Measurements from ENCODE around the gene SLC35D2. TPM values are rescaled to one million over a fixed set of nuclear protein-coding genes. Genes with fewer than 3 reads are reported as not detected.

The SLC35D2 gene
- total RNA-seq, 1 donor from 2014 or later = 18.3 TPM

GRCh38 chr9:96304230-96304629, 79.3 kb downstream of the SLC35D2 start:
- Mint-ChIP-seq H3K9me3 (ENCODE audit: unreplicated experiment) (no peaks in the 10 kb centered on the region), H3K36me3 (ENCODE audit: unreplicated experiment) (no peaks in the 10 kb centered on the region), H3K4me1 (ENCODE audit: unreplicated experiment) (peaks cover 17% of the 10 kb centered on the region), H3K27me3 (ENCODE audit: unreplicated experiment) (no peaks in the 10 kb centered on the region), H3K27ac (ENCODE audit: unreplicated experiment) (no peak overlapping the region), H3K4me3 (ENCODE audit: unreplicated experiment) (no peak overlapping the region)
- DNase-seq (ENCODE audit: extremely low spot score, unreplicated experiment) = no peak
- TF ChIP-seq, protein P1, sequence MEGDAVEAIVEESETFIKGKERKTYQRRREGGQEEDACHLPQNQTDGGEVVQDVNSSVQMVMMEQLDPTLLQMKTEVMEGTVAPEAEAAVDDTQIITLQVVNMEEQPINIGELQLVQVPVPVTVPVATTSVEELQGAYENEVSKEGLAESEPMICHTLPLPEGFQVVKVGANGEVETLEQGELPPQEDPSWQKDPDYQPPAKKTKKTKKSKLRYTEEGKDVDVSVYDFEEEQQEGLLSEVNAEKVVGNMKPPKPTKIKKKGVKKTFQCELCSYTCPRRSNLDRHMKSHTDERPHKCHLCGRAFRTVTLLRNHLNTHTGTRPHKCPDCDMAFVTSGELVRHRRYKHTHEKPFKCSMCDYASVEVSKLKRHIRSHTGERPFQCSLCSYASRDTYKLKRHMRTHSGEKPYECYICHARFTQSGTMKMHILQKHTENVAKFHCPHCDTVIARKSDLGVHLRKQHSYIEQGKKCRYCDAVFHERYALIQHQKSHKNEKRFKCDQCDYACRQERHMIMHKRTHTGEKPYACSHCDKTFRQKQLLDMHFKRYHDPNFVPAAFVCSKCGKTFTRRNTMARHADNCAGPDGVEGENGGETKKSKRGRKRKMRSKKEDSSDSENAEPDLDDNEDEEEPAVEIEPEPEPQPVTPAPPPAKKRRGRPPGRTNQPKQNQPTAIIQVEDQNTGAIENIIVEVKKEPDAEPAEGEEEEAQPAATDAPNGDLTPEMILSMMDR (IDR thresholded peaks at IDR 0.05) = no peak

GRCh38 chr9:96302021-96302420, 81.5 kb downstream of the SLC35D2 start, which contains the start of gene HSD17B3:
Gene HSD17B3, minus strand, starts transcription at chr9:96302176. Its CDS starts 72 bp downstream, at chr9:96302104.
- H3K9me3 Mint-ChIP-seq (ENCODE audit: unreplicated experiment) = no peaks in the 10 kb centered on the region
- TF ChIP-seq, protein P1 (IDR thresholded peaks at IDR 0.05) = no peak
- no peak within 1 kb of the TSS for H3K4me3 Mint-ChIP-seq (ENCODE audit: unreplicated experiment)
- no peaks in the 10 kb centered on the region for H3K27me3 Mint-ChIP-seq (ENCODE audit: unreplicated experiment)
- DNase-seq (ENCODE audit: extremely low spot score, unreplicated experiment) = no peak
- H3K27ac Mint-ChIP-seq (ENCODE audit: unreplicated experiment) = no peak within 1 kb of the TSS
- no peaks in the 10 kb centered on the region for H3K36me3 Mint-ChIP-seq (ENCODE audit: unreplicated experiment)
- H3K4me1 Mint-ChIP-seq (ENCODE audit: unreplicated experiment) = peaks cover 17% of the 10 kb centered on the region

GRCh38 chr9:96299823-96300222, 83.7 kb downstream of the SLC35D2 start:
- Mint-ChIP-seq H3K4me3 (ENCODE audit: unreplicated experiment) (no peak overlapping the region), H3K4me1 (ENCODE audit: unreplicated experiment) (peaks cover 19% of the 10 kb centered on the region), H3K36me3 (ENCODE audit: unreplicated experiment) (no peaks in the 10 kb centered on the region), H3K27me3 (ENCODE audit: unreplicated experiment) (no peaks in the 10 kb centered on the region), H3K9me3 (ENCODE audit: unreplicated experiment) (no peaks in the 10 kb centered on the region), H3K27ac (ENCODE audit: unreplicated experiment) (peak overlapping the region; percentile 46)
- TF ChIP-seq, protein P1 (IDR thresholded peaks at IDR 0.05) = no peak
- peak; percentile 40 for DNase-seq (ENCODE audit: extremely low spot score, unreplicated experiment)

DNA sequence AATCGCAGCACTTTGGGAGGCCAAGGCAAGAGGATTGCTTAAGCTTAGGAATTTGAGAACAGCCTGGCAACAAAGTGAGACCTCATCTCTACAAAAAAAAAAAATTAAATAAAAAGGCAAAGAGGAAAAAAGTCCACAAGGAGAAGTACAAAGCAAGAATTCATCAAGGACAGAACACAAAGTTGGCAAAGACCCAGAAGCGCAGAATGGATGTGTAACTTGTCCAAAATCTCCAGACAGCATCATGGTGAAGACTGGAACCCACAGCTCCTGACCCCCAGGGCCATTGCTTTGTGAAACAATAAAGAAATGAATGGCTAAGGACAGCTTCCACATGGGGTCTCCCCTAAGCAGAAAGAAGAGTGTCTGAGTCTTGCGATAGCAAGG, 89.4 kb downstream of the SLC35D2 start:
- no peak overlapping the region for H3K27ac Mint-ChIP-seq (ENCODE audit: unreplicated experiment)
- H3K9me3 Mint-ChIP-seq (ENCODE audit: unreplicated experiment) = no peaks in the 10 kb centered on the region
- H3K27me3 Mint-ChIP-seq (ENCODE audit: unreplicated experiment) = no peaks in the 10 kb centered on the region
- H3K4me1 Mint-ChIP-seq (ENCODE audit: unreplicated experiment) = peaks cover 10% of the 10 kb centered on the region
- no peaks in the 10 kb centered on the region for H3K36me3 Mint-ChIP-seq (ENCODE audit: unreplicated experiment)
- TF ChIP-seq, protein P1 (IDR thresholded peaks at IDR 0.05) = no peak
- H3K4me3 Mint-ChIP-seq (ENCODE audit: unreplicated experiment) = no peak overlapping the region
- DNase-seq (ENCODE audit: extremely low spot score, unreplicated experiment) = no peak

GRCh38 chr9:96293498-96294158, 89.9 kb downstream of the SLC35D2 start:
- H3K4me1 Mint-ChIP-seq (ENCODE audit: unreplicated experiment) = peaks cover 10% of the 10 kb centered on the region
- H3K36me3 Mint-ChIP-seq (ENCODE audit: unreplicated experiment) = no peaks in the 10 kb centered on the region
- no peak overlapping the region for H3K4me3 Mint-ChIP-seq (ENCODE audit: unreplicated experiment)
- no peak overlapping the region for H3K27ac Mint-ChIP-seq (ENCODE audit: unreplicated experiment)
- H3K27me3 Mint-ChIP-seq (ENCODE audit: unreplicated experiment) = no peaks in the 10 kb centered on the region
- DNase-seq (ENCODE audit: extremely low spot score, unreplicated experiment) = no peak
- TF ChIP-seq, protein P1 (IDR thresholded peaks at IDR 0.05) = no peak
- no peaks in the 10 kb centered on the region for H3K9me3 Mint-ChIP-seq (ENCODE audit: unreplicated experiment)
